CD4-positive, alpha-beta T cell treated with Interleukin-17A for 4 hours (primary cell): ENCODE results near the gene STPG3.

Source experiments
- DNase-seq: peaks from one replicate; pipeline ENCODE4 v3.0.0-alpha.2; 2020; ENCODE audit warnings: mixed read lengths

STPG3 gene

GRCh38 chr9:137222190-137223077, 28.7 kb upstream of the STPG3 start, which contains the start of gene RNF208:
Gene RNF208 (minus strand): TSS chr9:137222240. CDS start chr9:137221212, 1,028 bp downstream.
- peak; percentile 24 for DNase-seq

GRCh38 chr9:137223078-137223970, 27.8 kb upstream of the STPG3 start:
- DNase-seq = peak; percentile 98

- no peak for DNase-seq
These were observed 26.0 kb upstream of the STPG3 start, which contains the start of gene CYSRT1 for GRCh38 chr9:137224830-137225694. Gene CYSRT1 (plus strand): TSS chr9:137225174. CDS start chr9:137225622, 448 bp downstream.

- DNase-seq = no peak
These were observed 25.3 kb upstream of the STPG3 start for GRCh38 chr9:137225699-137226331.

GRCh38 chr9:137226338-137227053, 24.6 kb upstream of the STPG3 start:
- no peak for DNase-seq

GRCh38 chr9:137227054-137227852, 23.8 kb upstream of the STPG3 start, which contains the start of gene RNF224:
Gene RNF224 (plus strand): TSS chr9:137227502. CDS start chr9:137228336, 834 bp downstream.
- DNase-seq = peak; percentile 87

- DNase-seq = no peak
These were observed 23.1 kb upstream of the STPG3 start for GRCh38 chr9:137227853-137228505.

- no peak for DNase-seq
These were observed 22.5 kb upstream of the STPG3 start for GRCh38 chr9:137228506-137228967.

GRCh38 chr9:137228968-137229896, 21.9 kb upstream of the STPG3 start:
- no peak for DNase-seq

GRCh38 chr9:137229903-137230704, 21.0 kb upstream of the STPG3 start:
- DNase-seq = no peak

- DNase-seq = no peak
These were observed 20.2 kb upstream of the STPG3 start, which contains the start of gene SLC34A3 for GRCh38 chr9:137230705-137231371. Gene SLC34A3 (plus strand): TSS chr9:137230901. CDS start chr9:137231703, 802 bp downstream.

GRCh38 chr9:137231372-137232039, 19.6 kb upstream of the STPG3 start:
- DNase-seq = no peak

- DNase-seq = no peak
These were observed 19.0 kb upstream of the STPG3 start for GRCh38 chr9:137232101-137232500.

GRCh38 chr9:137232510-137232909, 18.6 kb upstream of the STPG3 start:
- DNase-seq = no peak

- DNase-seq = no peak
These were observed 17.7 kb upstream of the STPG3 start for GRCh38 chr9:137233143-137233980.
